ENCODE results near the gene SELENOH.
"Not testable (repeated sequence)": the region's sequence is repeated elsewhere in the genome, so short reads cannot be mapped to it uniquely, and the experiment has no call there.

SELENOH gene, protein sequence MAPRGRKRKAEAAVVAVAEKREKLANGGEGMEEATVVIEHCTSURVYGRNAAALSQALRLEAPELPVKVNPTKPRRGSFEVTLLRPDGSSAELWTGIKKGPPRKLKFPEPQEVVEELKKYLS

DNA sequence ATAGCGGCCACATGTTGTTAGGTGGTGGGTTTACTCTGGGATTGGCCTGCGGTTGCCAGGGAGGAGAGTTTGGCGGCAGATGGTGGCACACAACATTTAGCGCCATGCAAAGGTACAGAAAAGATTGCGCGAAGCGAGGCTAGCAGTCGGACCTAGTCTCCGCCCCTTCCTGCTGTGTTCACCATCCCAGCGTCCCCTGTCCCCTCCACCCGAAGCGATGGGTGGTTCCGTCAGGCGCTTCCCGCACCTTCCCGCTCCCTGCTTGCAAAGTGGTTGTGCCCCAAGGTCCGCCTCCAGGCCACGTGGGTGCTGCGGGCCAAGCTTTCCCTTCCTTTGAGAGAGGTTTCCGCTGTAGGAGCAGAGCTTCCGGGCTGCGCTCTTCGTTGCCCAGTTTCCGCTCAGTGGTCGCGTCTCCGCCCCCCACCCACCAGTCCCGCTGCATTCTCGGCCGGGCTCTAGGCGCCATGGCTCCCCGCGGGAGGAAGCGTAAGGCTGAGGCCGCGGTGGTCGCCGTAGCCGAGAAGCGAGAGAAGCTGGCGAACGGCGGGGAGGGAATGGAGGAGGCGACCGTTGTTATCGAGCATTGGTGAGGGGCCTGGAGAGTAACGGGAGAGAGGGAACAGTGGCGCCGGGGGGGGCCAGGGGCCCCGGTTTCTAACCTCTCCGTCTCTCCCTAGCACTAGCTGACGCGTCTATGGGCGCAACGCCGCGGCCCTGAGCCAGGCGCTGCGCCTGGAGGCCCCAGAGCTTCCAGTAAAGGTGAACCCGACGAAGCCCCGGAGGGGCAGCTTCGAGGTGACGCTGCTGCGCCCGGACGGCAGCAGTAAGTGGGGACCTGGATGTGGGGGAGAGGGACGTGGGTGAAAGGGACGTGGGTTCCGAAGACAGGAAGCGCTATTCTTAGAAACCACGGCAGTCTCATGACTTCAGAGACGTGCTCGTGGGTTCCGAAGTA lies at the start of gene SELENOH:
Gene SELENOH, plus strand, starts transcription at position 360 of the 955 bp plus-strand sequence. Its CDS starts 105 bp downstream, at position 465.
- peak; percentile 95 to 98 for DNase-seq

DNA sequence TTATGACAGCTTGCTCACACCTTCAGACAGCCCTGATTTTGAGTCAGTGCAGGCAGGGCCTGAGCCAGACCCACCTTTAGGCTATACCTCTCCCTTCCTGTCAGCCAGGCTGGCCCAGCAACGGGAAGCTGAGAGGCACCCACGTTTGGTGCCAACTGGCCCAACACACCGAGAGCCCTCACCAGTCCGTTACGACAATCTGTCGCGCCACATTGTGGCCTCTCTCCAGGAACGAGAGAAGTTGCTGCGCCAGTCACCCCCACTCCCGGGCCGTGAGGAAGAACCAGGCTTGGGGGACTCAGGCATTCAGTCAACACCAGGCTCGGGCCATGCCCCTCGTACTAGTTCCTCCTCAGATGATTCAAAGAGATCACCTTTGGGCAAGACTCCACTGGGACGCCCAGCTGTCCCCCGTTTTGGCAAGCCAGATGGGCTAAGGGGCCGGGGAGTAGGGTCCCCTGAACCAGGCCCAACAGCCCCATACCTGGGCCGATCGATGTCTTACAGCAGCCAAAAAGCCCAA lies 42.4 kb upstream of the SELENOH start:
- no peak for DNase-seq

GRCh38 chr11:57699813-57700212 lies 41.5 kb upstream of the SELENOH start:
- no peak for DNase-seq

DNA sequence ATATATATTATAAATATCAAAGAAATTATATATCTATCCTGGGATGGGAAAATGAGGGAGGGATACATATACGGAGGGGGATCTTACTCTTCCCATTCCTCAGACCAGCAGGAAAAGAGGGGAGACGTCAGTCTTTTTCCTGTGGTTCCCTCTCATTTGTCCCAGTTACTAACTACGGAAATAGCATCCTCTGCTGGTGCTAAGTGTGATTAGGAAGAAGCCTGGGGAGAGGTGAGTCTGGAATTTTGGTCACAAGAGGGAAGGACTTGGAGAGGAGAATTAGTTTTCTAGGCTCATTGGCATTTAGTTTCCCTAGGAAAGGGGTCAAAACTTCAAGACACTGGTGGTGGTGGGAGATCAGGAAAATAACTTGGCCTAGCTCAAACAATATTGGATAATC lies 40.9 kb upstream of the SELENOH start:
- DNase-seq = no peak

- no peak for DNase-seq
Measured at GRCh38 chr11:57703341-57703740, 38.0 kb upstream of the SELENOH start.

DNA sequence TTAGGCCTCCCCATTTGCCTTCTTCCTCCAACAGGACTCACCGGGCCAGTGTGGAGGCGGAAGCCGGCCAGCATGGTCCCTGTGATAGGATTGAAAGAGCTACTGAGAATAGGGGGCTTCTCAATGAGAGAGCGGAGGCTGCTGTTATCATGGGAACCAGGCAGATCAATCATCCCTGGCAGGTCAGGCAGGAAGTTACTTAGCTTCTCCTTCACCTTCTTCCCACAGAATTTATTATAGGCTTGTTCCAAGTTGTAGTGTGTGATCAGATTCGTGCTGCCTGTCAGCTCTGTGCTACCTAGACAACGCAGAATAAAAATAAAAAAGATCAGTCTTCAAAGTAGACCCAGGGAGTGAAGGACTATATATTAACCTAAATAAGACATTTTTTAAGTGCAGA lies 36.4 kb upstream of the SELENOH start:
- no peak for DNase-seq

DNA sequence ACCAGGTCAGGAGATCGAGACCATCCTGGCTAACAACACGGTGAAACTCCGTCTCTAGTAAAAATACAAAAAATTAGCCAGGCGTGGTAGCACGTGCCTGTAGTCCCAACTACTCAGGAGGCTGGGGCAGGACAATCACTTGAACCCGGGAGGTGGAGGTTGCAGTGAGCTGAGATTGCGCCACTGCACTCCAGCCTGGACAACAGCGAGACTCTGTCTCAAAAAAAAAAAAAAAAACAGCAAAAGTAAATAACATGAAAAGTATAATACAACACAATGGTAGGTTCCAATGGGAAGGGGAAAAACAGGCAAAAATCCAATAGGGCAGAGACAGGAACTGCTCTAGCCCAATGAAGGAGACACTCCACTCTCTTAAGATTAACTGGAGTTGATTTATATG lies 35.9 kb upstream of the SELENOH start:
- DNase-seq = not testable (repeated sequence)

DNA sequence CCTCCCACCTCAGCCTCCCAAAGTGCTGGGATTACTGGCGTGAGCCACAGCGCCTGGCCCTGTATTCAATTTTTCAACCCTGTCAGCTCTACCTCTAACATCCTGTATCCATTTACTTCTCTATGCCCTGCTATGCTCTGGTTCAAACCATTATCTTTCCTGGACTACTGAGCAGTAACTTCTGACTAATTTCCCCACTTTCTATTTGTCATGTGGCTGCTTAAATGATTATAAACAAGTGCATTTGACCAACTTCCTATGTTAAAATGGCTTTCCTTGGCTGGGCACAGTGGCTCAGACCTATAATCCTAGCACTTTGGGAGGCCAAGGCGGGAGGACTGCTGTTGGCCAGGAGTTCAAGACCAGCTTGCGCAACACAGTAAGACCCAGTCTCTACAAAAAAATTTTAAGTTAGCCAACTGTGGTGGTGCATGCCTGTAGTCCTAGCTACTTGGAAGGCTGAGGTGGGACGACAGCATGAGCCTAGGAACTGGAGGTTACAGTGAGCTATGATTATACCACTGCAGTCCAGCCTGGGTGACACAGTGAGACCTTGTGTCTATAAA lies 31.4 kb upstream of the SELENOH start:
- no peak for DNase-seq

DNA sequence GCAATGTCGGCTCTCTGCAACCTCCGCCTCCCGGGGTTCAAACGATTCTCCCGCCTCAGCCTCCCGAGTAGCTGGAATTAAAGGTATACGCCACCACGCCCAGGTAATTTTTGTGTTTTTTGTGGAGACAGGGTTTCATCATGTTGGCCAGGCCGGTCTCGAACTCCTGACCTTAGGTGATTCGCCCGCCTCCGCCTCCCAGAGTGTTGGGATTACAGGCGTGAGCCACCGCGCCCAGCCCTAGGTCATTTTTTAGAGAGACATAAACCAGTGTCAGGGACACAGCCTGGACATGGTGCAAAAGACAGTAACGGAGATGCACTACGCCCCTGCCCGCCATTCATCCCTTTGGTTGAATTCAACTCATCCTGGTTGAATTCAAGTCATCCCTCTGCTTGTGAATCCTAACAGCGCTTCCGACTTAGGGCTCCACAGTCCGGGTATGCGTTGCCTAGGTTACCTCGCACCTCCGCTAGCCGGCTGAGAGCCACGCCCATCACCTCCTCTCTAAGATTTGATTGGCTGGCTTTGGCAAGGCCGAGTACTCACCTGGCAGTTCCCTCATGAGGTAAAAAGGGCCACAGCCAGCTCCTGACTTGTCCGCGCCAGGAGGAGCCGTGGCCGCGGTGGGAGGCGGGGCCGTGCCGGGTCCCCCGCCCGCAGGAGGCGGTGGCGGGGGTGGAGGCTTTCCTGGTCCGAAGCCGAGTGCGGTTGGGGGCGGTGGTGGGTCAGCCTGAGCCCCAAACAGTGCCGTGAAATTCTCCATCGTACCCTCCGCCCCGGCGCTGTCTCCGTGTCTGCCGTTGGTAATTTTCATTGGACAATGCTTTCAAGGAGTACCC lies 29.7 kb upstream of the SELENOH start, which contains the start of gene MED19:
Gene MED19, minus strand, starts transcription at position 802 of the 842 bp plus-strand sequence. Its CDS starts 36 bp downstream, at position 766.
- peak; percentile 93 to 95 for DNase-seq

GRCh38 chr11:57712256-57713150 lies 28.8 kb upstream of the SELENOH start, which contains the start of gene TMX2:
Gene TMX2, plus strand, starts transcription at chr11:57712593. Its CDS starts 26 bp downstream, at chr11:57712619.
- DNase-seq = peak; percentile 98

DNA sequence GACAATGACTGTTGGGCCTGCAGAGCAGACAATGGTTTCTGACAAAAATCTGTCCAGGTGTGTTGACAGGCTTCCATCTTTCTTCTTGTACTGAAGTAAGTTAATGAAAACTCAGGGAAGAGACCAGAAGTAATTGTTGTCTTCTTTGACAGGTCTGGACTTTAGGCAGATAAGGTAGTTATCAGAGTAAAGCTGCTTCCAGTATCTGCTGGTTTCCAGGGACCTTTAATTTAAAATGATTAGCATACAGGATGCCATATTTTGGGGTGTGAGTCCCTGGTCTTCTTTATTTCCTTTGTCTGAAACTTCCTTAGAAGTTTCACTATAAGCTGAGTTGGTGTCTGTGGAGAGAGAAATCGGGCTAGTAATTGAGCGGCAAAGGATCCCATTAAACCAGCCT lies 27.5 kb upstream of the SELENOH start:
- no peak for DNase-seq

GRCh38 chr11:57716726-57717125 lies 24.6 kb upstream of the SELENOH start:
- DNase-seq = not testable (repeated sequence)

GRCh38 chr11:57727185-57727584 lies 14.1 kb upstream of the SELENOH start:
- DNase-seq = no peak

DNA sequence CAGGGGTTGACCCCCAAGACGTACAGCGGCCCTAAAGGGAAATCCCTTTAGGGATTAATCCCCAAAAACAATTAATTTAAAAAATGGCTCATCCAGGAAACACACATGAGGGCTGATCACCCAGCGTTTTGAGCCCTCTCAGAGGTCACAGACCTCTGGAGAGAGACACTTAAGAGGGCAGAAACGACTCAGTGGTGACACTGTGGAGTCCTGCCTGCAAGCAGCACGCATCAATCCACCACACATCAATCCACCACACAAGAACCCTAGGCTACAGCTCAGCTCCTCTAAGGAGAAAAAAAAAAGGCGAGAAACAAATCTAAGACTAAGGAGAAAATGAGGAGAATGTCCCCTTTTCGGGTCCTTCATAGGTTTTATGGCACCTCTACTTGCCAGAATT lies 12.5 kb upstream of the SELENOH start:
- DNase-seq = no peak

GRCh38 chr11:57729479-57729878 lies 11.8 kb upstream of the SELENOH start:
- DNase-seq = no peak

GRCh38 chr11:57732661-57733060 lies 8.6 kb upstream of the SELENOH start:
- DNase-seq = no peak

DNA sequence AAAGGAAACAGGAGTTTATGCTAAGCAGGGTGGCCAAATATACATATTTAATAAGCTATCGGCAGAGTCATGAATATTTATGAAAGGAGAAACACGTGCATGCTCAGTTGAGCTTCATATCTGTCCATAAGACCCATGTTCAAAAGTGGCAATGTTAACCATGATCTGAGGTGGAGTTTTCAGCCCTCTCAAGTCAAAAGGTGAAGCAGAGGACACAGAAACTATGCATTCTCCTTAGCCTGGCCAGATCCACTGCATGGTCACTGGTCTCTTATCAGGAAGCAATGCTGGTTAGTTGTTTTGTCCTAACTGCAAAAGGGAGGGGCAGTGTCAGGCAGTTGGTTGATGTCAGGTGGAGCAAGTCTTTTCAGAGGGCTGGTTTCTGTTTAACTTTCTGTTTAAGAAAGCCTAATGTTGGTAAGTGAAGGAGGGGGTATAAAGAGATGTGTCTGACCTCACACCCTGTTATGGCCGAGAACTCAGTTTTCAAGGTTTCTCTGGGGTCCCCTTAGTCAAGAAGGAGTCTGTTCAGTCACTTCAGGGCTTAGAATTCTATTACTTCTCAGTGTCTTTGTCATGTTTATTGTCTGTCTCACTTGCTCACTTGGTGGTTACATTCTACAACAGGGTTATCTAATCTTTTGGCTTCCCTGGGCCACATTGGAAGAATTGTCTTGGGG lies 5.5 kb upstream of the SELENOH start:
- no peak for DNase-seq

- no peak for DNase-seq
Measured at GRCh38 chr11:57742087-57742452, 779 bp downstream of the SELENOH start.

GRCh38 chr11:57744357-57744756 lies 3.1 kb downstream of the SELENOH start:
- no peak for DNase-seq

DNA sequence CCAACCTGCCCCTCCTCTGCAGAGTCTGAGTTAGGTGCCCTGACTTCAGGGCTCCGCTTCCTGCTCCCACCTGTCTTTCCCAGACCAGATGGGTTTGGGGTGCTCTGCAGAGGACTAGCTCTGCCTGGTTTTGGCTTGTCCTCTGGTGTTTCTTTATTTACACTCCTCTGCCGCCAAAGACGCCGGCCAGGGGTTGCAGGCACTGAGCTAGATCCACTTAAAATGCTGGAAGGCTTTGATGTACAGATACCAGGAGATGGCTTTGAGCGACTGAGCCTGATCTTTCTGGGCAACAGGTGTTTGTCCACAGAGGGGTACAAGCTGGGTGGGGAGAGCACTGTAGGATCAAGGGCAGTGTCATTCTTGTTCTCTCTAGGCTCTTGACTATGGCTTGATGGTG lies 3.9 kb downstream of the SELENOH start:
- DNase-seq = no peak

DNA sequence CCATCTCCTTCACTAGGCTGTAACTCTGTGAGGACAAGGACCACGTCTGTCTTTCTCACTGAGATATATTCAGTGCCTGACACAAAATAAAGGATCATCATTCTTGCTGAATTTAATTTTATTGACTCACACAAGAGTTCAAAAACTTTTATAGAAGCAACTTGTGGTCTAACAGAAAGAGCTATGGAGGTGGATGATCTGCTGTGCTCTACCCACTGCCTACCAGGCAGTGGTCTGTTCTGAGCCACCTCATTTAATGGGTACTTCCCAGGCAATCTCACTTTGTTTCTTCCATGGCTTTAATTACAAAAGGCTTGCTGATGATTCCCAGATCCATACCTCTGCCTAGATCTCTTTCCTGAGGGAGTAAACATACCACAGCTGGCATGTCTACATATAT lies 5.6 kb downstream of the SELENOH start:
- DNase-seq = no peak

Data from NCI-H1930 (cell line).